Hematopoietic multipotent progenitor cell treated with erythropoietin and hydrocortisone succinate and interleukin-3 and kit ligand, for 8 days (in vitro differentiated cells): Measurements from ENCODE around the gene CMSS1.
"Not testable (repeated sequence)": the region's sequence is repeated elsewhere in the genome, so short reads cannot be mapped to it uniquely, and the experiment has no call there.

Experiments used
- DNase-seq: peaks from one replicate; pipeline ENCODE4 v3.0.0-alpha.2; 2015

The CMSS1 gene

DNA sequence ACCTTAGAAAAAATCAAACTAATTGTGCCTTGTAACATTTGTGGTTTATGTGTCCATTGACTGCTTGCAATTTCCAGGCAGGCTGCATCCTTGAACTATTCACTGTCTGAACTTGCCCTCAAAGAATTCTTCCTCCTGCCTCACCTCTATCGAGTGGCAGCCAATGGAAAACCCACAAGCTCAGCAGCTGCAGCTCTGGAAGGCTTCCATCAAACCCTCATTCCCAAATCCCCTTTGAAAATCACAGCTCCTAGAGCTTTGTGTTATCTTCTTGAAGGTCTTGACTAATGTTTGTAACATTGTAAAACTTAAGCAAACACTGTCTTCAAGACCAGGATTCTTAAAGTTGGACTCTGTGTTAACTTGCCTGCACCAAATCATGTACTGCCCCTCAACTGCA, 215.5 kb downstream of the CMSS1 start:
- DNase-seq, result no peak

DNA sequence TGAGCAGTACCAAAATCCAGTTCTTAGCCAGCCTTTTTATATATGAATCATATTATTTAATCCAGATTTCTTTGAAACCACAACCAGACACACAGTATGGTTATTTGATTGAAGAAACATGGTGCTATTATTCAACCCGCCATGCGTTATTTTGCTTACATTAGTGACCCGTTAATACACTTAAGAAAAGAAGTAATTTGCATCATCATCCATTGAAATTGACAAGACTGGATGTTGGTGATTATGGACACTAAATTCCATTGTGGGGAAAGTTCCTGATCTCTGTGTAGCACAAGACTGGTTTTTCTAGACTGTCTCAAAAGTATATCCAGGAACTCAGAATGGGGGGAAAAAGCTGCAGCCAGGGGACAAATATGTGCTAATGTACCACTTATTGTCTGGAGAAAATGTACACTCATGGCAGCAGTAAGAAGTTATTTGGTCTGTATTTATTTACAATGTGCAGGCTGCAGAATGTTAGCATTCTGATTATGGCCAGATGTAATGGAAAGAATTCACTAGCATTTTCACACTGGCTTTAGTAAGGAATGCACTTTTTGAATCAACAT, 216.3 kb downstream of the CMSS1 start:
- no peak for DNase-seq

DNA sequence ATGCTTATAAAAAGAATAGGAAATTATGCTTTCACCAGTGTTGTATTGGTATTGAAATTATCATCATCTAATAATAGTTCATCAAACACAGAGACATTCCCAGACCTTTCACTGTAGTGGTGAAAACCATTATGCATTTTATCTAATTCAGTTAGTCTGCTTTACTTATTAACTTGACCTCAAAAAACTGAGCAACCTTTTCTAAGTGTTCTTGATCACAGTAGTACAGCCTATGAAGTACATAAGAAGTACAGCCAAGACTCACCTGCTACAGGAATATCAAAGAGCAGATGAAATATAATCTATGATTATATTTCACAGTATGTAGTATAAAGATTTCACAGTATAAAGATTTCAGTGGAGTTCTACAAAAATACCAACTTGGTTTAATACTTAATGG, 221.4 kb downstream of the CMSS1 start:
- DNase-seq, result no peak

DNA sequence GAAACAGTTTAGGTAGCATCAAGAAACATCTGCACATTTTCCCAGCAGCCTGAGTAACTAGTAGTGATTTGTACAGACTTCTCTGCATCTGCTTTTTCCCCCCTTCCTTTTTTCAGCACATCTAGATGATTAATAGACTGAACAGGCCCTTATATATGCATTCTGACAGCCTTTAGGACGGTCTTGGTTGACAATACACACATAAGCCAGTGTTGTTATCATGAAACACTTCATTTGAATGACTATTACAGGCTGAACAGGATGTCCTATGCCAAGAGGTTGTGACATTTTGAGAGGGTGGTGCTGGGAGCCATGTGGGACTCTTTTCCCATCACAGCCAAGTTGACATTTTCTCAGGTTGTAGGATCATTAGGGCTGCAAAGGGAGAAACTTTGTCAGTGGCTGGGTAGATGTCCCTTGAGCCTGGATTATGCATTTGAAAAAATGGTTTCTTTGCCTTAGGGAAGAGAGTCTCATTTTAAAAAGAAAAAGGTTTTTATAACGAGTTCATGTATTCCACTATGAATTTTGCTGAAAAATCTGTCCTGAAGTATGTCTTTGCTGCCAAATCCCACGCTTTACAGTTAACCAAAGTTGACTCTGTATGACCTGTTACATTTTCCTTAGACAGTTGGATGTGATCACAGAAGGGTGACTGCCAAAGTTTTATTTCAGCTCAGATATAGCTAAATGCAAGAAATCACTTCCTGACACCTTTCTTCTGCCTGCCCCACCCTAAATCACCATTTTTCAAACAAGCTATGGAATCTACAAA, 223.0 kb downstream of the CMSS1 start:
- no peak for DNase-seq

DNA sequence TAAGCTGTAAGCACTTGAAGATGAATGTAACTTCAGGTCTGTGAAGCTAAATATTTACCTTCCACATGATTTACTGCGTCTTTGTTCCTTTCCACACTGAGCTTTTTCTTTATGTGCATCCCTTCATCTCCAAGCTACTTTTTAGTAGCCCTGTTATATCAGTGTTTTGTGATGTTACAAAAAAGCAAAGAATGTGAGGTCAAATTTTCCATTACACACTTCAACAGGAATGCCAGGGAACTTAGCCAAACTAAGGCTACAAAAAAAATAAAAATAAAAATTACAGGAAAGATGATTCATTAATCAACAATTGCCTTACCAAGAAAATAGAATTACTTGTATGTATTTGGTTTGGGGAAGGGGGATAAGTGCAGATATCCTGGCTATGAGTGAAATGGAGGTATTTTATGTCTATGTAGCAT, 223.7 kb downstream of the CMSS1 start:
- DNase-seq, result no peak

DNA sequence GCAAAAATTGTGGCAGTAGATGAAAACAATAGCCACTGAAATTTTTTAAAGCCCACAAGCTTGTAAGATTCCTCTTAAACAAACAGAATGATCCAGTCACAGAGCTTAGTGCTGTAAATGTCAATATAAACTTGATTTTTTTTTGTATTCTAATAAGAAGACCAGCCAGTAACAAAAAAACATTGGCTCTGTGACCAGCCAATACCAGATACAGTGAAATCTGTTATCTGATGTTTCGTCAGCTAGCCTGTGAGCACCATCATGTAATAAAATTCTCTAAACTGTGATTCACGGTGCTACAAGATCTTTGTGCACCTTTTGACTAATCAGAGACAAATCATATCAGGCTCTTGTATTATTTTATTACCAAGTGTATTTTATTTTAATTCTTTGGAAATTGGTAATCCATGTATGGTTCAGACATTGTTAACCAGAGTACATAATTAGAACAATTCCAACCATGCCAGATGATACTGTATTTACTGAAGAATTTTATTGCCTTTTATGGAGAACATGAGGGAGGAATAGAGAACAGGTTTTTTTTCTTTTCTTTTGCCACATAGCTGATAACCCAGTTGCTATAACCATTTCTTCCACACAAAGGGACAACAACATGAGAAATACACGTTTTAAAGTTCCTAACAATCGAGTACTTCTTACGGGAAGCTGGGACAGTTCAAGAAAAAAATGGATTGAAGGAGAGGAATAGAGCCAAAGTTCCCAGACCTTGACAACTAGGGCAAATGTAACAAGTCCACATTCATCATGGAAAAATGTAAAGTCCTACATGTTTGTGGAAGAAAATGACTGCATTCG, 224.7 kb downstream of the CMSS1 start:
- no peak for DNase-seq

DNA sequence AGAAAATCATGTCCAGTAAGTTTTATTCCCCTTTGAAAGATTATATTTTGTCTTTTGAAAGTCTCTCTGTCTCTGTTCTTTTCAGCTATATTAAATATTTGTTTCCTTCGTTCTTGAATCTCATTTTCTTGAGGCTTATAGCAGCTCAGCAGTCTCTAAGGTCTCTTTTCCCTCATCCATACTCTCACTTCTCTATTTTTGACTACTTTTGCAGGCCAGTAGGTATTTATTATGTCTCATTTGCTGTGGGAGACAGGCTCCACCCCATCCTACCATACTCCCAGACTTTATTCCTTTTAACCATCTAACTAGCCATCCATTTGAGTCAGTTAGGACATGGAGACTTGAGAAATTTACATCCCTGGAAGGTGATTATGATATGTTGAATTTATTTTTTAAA, 225.6 kb downstream of the CMSS1 start:
- DNase-seq, result no peak

DNA sequence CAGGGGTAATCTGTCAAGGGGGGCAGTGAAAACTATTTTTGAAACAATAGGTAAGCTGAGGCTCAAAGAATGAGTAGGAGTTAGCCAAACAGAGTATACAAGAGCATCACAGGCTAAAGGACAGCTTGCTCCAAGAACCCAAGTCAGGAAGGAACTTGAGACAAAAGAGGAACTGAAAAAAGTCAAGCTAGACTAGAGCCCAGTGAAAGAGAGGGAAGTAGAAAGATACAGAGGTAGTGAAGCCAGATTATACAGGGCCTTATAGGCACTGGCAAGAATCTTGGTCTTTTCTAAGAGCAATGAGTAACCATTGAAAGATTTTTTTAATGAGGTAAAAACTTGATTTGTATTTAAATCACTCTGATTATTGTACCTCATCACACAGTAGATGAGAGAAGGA, 226.7 kb downstream of the CMSS1 start:
- DNase-seq, result peak; percentile 17

DNA sequence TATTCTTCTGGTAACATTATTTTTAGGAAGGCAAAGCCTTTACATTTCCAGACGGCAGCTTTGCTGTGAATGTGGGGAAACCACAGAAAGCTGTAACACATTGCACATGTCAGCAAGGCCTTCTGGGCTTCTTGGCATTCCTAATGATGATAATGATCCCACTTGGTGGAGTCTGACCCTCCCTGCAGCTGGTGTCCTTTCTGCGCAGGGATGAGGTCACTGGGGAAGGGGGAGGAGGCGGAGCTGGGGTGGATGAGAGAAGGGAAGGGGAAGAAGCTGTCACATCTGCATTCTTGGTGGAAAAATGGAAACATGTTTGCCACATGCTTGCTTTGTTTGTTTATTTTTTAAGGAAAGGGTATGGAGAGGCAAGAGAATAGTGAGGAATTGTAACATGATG, 228.0 kb downstream of the CMSS1 start:
- DNase-seq, result no peak

DNA sequence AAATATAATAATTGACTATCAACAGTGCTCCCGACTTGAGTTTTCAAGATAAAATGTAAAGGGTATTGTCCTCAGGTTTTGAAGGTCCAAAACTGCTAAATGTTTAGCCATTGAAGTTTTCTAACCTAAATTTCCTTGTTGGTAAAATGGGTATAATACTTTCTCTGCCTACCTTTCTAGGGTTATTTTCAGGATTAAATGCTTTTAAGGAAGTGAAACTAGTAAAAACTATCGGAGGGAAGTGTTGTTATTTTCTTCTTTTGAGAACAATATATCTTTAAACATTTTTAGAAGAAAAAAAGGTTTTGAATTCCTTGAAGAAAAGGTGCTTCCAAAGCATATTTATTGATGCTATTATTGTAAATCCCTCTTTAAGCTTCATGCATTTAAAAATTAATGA, 229.3 kb downstream of the CMSS1 start:
- no peak for DNase-seq

DNA sequence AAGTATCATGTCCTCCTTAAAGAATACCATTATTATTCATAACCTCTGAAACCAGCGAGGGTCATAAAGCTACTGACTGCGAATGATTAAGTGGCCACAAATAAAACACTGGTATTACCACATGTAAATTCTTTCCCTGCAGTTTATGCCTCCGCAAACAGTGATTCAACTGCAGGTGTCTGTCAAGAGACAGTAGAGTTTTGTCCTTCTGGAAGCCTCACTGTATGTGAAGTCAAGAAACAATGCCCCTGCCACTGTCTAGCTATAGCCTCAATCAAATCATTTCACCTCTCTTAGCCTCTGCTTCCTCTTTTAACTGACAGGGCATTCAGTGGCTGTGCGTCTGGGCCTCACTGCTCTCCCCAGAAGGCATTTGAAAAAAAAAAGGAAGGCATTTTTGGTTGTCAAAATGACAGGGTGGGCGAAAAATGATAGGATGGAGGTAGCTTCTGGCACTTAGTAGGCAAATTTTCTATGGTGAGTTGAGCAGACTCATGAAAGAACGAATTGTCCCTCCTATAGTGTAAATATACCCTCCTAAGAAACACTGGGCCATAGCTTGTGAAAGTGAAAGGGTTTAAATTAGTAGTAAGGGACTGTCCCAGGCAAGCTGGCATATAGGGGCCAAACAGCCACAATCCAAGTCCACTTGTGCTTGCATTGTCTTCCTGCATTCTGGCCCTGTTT, 229.9 kb downstream of the CMSS1 start:
- no peak for DNase-seq

DNA sequence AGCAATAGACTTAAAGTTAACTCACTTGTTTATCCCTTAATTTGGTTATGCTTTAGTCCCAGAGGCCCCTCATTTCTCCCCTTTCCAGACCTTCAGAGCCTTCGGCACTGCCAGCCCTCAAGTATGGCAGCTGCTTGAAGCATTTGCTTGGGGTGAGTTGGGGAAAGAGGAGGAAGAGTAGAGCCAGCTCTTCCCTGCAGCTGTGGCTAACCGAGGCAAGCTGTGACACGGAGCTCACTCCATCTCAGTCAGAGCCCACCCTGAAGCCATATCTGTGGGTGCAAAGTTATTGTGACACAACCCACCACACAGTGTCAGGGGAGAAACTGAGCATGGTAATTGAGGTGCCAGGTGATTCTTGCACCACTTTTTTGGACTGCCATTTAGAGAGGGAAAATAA, 230.6 kb downstream of the CMSS1 start:
- no peak for DNase-seq

DNA sequence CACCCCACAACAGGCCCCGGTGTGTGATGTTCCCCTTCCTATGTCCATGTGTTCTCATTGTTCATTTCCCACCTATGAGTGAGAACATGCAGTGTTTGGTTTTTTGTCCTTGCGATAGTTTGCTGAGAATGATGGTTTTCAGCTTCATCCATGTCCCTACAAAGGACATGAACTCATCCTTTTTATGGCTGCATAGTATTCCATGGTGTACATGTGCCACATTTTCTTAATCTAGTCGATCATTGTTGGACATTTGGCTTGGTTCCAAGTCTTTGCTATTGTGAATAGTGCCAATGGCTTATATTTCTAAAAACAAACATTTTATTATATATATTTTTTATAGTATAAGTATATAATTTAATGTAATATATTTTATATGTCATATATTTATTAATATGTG, 233.9 kb downstream of the CMSS1 start:
- DNase-seq, result not testable (repeated sequence)

DNA sequence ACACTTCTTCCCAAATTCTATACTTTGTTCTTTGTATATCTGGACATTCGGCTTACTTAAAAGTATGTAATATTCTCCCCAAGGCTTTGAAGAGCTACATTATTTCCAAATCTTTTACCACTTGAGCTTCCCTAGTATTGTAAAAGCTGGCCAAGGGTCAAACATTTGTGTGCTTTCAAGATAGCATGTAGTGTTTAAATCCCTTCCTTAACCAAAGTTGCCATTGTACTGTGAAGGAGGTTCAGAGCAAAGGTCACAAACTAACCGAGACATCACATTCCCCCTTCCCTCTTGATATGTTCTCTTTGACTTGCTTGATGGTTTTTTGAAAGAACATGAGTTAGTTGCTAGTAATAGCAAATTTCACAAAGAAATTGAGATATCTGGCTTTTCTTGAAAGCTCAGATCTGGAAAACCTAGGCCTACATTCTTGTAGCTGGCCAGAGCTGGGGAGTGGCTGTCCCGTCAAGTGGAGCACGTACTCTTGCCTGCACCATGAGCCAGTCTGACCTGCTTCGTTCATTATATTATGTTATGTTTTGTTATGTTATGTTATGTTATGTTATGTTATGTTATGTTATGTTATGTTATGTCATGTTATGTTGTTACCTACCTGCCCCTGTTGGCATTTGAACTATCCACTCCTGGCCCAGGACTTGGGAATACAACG, 236.4 kb downstream of the CMSS1 start:
- no peak for DNase-seq

DNA sequence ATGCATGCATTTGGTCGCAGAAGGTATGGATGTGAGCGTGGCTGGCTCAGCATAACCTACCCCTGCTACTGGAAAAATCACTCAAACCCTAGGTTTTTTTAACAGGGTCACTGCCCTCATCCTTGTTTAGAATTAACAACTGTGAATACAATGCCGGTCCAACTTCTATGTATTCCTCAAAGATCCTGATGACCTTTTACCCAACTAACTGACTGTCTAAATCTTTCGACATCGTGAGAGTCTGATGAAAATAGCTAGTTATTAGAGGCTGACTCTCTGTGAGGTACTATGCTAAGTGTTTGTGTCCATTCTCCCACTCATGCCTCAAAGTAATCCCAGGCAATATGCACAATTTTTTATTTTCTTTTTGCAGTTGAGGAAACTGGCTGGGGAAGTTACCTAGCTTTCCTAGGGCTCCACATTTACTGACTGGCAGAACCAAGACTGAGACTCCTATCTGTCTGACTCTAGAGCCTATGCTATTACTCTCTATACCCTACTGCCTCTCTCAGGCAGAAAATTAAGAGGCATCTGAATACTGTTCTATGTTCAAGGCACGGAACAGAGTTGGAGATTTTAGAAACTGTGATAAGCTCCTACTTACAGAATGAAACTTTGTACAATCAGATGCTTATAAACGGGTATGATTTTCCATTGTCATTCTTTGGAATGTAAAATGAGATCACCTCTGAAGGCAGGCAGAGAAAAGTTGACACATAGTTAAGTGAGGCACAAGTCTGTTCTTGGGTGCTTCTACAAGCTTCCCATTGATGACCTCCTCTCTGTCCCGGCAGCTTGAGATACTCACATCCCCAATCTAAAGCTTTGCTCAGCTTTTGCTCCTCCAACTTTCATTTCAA, 240.3 kb downstream of the CMSS1 start:
- no peak for DNase-seq

DNA sequence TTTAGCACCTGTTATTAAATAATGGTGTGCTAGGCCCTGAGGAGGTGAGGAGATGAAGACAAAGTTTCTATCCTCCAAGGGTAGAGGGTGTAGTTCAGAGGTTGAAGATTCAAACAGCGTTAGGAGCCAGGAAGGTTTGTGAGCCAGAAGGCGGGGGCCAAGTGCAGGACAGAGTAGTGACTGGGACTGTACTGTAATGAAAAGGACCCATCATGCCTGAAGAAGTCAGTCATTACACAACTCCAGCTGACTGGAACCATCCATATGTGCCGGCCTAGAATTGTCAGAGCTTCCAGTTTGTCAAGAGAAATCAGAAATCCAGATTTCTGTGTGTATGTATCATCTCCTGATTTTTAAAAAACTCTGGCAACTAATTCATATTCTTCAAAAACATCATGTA, 241.8 kb downstream of the CMSS1 start:
- no peak for DNase-seq

DNA sequence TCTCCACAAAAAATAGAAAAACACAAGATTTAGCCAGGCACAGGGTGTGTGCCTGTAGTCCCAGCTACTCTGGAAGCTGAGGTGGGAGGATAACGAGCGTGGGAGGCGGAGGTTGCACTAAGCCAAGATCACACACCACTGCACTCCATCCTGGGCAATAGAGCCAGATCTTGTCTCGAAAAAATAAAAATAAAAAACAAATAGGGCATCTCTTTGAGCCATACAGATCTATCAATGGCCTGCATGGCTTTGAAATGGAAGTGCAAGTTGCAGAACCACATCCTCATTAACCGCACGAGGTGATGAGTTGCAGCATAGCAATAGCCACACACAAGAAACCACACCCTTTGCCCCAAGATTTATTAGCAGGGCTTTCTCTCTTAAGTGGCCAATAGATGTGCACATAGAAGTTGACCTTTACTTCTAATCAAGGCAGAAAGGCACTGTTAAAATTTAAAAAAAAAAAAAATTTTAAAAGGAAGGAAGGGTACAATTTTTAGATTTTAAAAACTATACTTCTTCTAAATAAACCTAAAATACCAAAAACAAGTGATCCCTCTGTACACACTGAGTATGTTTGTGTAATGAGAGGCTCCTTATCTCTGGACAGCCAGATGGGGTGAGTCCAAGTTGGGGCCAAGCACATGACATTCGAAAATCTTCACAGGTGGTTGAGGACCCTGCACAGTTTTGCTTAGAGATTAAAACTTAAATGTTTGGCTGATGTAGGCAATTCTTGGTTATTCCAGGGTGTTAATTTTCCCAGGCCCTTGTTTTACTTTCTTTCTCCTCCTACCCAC, 243.2 kb downstream of the CMSS1 start:
- DNase-seq, result peak; percentile 83

DNA sequence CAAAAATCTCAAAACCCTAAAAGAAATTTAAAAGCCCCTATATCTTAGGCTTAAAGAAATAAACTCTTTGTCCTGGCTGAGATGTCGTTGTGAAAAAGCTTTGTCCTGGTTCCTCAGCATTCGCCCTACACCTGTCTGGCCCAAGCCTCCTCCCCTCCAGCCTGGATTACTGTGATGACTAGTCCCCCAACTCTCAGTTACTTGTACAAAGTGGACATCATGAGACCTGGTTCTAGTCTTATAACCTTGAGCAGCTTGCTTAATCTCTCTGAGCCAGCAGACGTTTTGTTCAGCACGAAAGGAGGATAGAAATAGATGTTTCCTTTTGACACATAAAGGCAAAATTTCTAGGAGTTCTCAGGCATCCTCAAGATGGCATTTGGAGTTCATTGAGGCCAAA, 245.0 kb downstream of the CMSS1 start:
- no peak for DNase-seq

DNA sequence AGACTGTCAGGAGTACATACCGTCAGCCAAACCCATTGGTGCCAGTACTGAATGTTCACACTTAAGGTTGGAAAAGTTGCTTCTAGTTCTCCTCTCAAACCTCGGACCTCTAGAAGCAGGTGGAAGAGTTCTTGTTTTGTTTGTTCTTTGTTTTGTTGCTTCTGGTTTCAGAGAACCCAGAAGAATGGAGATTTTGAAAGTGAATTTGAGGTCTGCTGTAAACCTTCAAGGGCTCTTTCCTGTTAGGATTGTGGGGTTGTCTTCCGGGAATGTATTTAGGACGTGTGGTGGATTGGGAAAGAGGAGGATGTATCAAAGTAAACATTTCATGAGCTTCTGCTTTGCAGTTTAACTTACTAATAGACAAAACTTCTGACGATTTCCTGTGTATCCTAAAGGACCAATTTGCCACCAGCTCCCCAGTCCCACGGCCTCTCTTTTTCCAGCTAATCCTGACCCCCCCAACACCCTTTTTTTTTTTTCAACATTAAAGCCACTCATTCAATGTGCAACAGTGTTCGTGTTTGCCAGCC, 246.3 kb downstream of the CMSS1 start:
- DNase-seq, result no peak

DNA sequence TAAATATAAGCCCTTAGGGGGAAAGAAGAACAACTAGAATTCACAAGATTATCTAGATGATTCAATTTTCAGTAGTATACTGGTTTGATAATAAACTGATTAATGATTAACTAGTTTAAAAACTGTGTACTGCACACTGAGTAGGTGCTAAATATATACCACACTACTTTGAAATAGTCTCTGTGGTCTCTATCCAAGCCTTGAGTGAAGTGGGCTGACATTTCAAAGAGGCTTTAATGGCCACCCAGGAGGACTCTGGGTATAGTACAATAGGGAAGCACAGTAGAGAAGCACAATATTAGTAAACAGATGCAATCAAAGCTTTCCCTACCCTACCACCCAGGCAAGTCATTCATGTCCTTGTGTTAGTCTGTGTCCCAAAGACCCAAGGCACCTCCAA, 249.9 kb downstream of the CMSS1 start:
- DNase-seq, result no peak

DNA sequence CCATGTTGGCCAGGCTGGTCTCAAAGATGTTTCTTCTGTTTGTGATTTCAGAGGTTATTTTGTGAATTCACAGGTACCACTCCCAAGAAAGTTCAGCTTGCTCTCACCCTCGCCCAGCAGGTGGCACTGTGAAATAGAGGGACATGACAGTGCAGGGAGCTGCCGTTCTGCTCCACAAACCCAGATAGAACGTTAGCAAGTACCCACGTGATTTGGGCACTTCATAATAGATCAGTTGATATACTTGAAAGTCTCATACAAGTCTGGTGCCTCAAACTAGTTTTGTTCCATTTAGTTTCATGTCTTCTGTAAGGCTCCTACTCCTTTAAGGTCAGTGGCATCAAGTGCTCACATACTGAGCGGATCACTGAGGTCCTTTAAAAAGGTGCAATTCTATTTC, 251.2 kb downstream of the CMSS1 start:
- DNase-seq, result peak; percentile 87
